ENCODE measurements around the gene TTC7B.

Gene TTC7B

GRCh38 chr14:90740081-90740480, 76.1 kb downstream of the TTC7B start:
- H3K4me3 ChIP-seq (replicated peaks in 1 of 2; ENCODE audit: low read depth in 2 of 2, low read length in 2 of 2): no peak overlapping the region
- no peak for DNase-seq (ENCODE audit: low read depth in 2 of 2)
- TF ChIP-seq CTCF (IDR thresholded peaks at IDR 0.05; ENCODE audit: low read depth, low read length): no peak

- DNase-seq (ENCODE audit: low read depth in 2 of 2): no peak
- no peak overlapping the region for H3K4me3 ChIP-seq (replicated peaks in 1 of 2; ENCODE audit: low read depth in 2 of 2, low read length in 2 of 2)
- no peak for TF ChIP-seq CTCF (IDR thresholded peaks at IDR 0.05; ENCODE audit: low read depth, low read length)
Observed at GRCh38 chr14:90739318-90740068, 76.7 kb downstream of the TTC7B start.

- DNase-seq (ENCODE audit: low read depth in 2 of 2): no peak
- TF ChIP-seq CTCF (IDR thresholded peaks at IDR 0.05; ENCODE audit: low read depth, low read length): no peak
- H3K4me3 ChIP-seq (replicated peaks in 1 of 2; ENCODE audit: low read depth in 2 of 2, low read length in 2 of 2): no peak overlapping the region
Observed at GRCh38 chr14:90733139-90733808, 83.0 kb downstream of the TTC7B start.

- no peak overlapping the region for H3K4me3 ChIP-seq (replicated peaks in 1 of 2; ENCODE audit: low read depth in 2 of 2, low read length in 2 of 2)
- TF ChIP-seq CTCF (IDR thresholded peaks at IDR 0.05; ENCODE audit: low read depth, low read length): no peak
- DNase-seq (ENCODE audit: low read depth in 2 of 2): no peak
Observed at GRCh38 chr14:90732718-90733117, 83.5 kb downstream of the TTC7B start.

- TF ChIP-seq CTCF (IDR thresholded peaks at IDR 0.05; ENCODE audit: low read depth, low read length): no peak
- H3K4me3 ChIP-seq (replicated peaks in 1 of 2; ENCODE audit: low read depth in 2 of 2, low read length in 2 of 2): no peak overlapping the region
- no peak for DNase-seq (ENCODE audit: low read depth in 2 of 2)
Observed at GRCh38 chr14:90732139-90732538, 84.1 kb downstream of the TTC7B start.

- no peak overlapping the region for H3K4me3 ChIP-seq (replicated peaks in 1 of 2; ENCODE audit: low read depth in 2 of 2, low read length in 2 of 2)
- no peak for TF ChIP-seq CTCF (IDR thresholded peaks at IDR 0.05; ENCODE audit: low read depth, low read length)
- no peak for DNase-seq (ENCODE audit: low read depth in 2 of 2)
Observed at GRCh38 chr14:90731487-90731886, 84.7 kb downstream of the TTC7B start.
